ENCODE results near the gene POMT2.

DNA sequence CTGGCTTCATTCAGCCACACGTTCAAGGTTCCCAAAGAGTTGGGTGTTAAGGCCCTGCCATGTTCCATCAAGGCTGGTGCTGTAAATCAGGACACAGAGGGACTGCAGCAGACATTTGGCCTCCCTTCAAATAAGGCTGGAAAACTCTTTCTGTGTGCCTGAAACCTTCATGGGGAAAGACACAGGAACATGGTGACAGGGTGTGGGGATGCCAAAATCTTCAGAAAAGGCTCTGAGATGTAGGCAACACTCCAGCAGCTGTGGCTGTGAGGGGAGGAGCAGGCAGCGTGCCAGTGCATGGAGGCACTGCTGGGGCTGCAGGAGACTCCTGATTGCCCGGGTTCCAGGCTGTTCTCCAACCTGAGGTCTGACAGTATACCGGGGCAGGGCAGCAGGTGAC lies 15.0 kb downstream of the POMT2 start:
- TF ChIP-seq, protein P1, sequence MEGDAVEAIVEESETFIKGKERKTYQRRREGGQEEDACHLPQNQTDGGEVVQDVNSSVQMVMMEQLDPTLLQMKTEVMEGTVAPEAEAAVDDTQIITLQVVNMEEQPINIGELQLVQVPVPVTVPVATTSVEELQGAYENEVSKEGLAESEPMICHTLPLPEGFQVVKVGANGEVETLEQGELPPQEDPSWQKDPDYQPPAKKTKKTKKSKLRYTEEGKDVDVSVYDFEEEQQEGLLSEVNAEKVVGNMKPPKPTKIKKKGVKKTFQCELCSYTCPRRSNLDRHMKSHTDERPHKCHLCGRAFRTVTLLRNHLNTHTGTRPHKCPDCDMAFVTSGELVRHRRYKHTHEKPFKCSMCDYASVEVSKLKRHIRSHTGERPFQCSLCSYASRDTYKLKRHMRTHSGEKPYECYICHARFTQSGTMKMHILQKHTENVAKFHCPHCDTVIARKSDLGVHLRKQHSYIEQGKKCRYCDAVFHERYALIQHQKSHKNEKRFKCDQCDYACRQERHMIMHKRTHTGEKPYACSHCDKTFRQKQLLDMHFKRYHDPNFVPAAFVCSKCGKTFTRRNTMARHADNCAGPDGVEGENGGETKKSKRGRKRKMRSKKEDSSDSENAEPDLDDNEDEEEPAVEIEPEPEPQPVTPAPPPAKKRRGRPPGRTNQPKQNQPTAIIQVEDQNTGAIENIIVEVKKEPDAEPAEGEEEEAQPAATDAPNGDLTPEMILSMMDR (IDR thresholded peaks at IDR 0.05), result no peak
- no peak for TF ChIP-seq POLR2A (IDR thresholded peaks at IDR 0.05)
